Thoracic aorta (tissue), 2 donors: ENCODE data around the gene HERPUD1. TPM values are rescaled to one million over a fixed set of nuclear protein-coding genes. Genes with fewer than 3 reads are reported as not detected.

ENCODE experiments used
- ATAC-seq: fragments of 150-250 bp; one replicate; pipeline ENCODE4 v1.8.0; 2017; ENCODE audit warnings: low read depth; ENCODE audit not compliant: insufficient number of reproducible peaks, low FRiP score
- DNase-seq: peaks from one replicate; pipeline ENCODE4 v3.0.0-alpha.2; 2020; ENCODE audit warnings: low spot score
- H3K27ac ChIP-seq, 2 donors: fragments of 200-600 bp; sonication (generic); 1 replicate in 1 of 2; 2 replicates in 1 of 2; pipeline ENCODE4 v1.5.1; 2016; ENCODE audit warnings: mild to moderate bottlenecking in 2 of 2, moderate library complexity in 2 of 2
- H3K27me3 ChIP-seq: fragments of 200-600 bp; sonication (generic); replicated peaks from 2 replicates; pipeline ENCODE4 v1.6.0; 2016; ENCODE audit warnings: mild to moderate bottlenecking; ENCODE audit not compliant: insufficient read depth
- H3K36me3 ChIP-seq: fragments of 200-600 bp; sonication (generic); one replicate; pipeline ENCODE4 v1.5.1; 2016
- H3K4me1 ChIP-seq, 2 donors: fragments of 200-600 bp; sonication (generic); 1 replicate in 1 of 2; 2 replicates in 1 of 2; pipeline versions ENCODE4 v1.5.1 to v1.6.0; 2016; ENCODE audit warnings: low read depth in 2 of 2, mild to moderate bottlenecking in 1 of 2; ENCODE audit not compliant: control insufficient read depth in 1 of 2
- H3K4me3 ChIP-seq: fragments of 200-600 bp; sonication (generic); 2 replicates; pipeline ENCODE4 v1.5.1; 2016; ENCODE audit warnings: mild to moderate bottlenecking
- H3K9me3 ChIP-seq: fragments of 200-600 bp; sonication (generic); 2 replicates; pipeline ENCODE4 v1.5.1; 2016
- total RNA-seq, 2 donors: library from RNA; depleted of rRNA; stranded (reverse); fragments of >200 nt; gene quantifications; one replicate each; pipeline versions ENCODE4 v1.1.0 to v1.2.3, GENCODE V29; 2016
- TF ChIP-seq, protein P1 (sequence below): fragments of 200-600 bp; sonication (generic); IDR thresholded peaks from one replicate; pipeline ENCODE4 v1.5.1; 2019; ENCODE audit warnings: antibody characterized with exemption

HERPUD1 gene
- total RNA-seq, 2 donors from 2014 or later = 220 to 232 TPM

GRCh38 chr16:56898847-56899246 is 33.1 kb upstream of the HERPUD1 start:
- TF ChIP-seq, protein P1, sequence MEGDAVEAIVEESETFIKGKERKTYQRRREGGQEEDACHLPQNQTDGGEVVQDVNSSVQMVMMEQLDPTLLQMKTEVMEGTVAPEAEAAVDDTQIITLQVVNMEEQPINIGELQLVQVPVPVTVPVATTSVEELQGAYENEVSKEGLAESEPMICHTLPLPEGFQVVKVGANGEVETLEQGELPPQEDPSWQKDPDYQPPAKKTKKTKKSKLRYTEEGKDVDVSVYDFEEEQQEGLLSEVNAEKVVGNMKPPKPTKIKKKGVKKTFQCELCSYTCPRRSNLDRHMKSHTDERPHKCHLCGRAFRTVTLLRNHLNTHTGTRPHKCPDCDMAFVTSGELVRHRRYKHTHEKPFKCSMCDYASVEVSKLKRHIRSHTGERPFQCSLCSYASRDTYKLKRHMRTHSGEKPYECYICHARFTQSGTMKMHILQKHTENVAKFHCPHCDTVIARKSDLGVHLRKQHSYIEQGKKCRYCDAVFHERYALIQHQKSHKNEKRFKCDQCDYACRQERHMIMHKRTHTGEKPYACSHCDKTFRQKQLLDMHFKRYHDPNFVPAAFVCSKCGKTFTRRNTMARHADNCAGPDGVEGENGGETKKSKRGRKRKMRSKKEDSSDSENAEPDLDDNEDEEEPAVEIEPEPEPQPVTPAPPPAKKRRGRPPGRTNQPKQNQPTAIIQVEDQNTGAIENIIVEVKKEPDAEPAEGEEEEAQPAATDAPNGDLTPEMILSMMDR = no peak
- Histone ChIP-seq H3K36me3 (no peaks in the 10 kb centered on the region), H3K4me1 (no peaks in the 10 kb centered on the region), H3K9me3 (no peaks in the 10 kb centered on the region), H3K27ac (no peak overlapping the region), H3K27me3 (no peaks in the 10 kb centered on the region), H3K4me3 (no peak overlapping the region)
- no peak for ATAC-seq
- no peak for DNase-seq

DNA sequence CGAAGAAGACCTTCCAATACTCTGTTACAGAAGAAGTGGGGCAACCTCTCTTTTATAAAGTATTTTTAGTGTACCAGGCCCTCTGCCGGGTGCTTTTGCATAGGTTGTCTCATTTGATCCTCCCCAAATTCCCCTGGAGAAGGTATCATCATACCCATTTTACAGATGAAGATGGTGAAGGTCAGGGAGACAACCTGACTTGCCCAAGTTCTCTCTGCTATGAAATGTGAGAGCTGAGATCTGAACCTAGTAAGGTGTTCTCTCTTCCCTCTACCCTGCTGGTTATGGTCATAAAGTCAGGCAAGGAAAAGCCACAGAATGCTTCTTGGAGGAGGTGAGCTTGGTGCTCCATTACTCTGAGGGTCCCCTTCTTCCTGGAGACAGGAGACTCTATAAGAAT is 28.1 kb upstream of the HERPUD1 start:
- ATAC-seq (no peak), DNase-seq (no peak)
- Histone ChIP-seq H3K27me3 (no peaks in the 10 kb centered on the region), H3K4me1 (no peaks in the 10 kb centered on the region), H3K9me3 (no peaks in the 10 kb centered on the region), H3K36me3 (no peaks in the 10 kb centered on the region), H3K27ac (no peak overlapping the region), H3K4me3 (no peak overlapping the region)
- TF ChIP-seq, protein P1 = no peak

DNA sequence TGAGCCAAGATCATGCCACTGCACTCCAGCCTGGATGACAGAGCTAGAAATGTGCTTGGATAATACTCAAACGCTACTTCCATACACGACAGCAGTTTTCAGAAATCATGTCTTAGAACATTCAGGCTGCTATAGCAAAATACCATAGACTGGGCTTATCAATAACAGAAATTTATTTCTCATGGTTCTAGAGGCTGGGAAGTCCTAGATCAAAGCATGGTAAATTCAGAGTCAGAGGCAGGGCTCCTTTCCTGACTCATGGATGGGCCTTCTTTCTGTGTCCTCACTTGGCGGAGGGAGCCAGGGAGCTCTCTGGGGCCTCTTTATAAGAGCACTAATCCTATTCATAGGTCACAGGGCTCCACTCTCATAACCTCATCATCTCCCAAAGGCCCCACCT is 24.5 kb upstream of the HERPUD1 start:
- Histone ChIP-seq H3K27me3 (no peaks in the 10 kb centered on the region), H3K27ac (no peak overlapping the region), H3K9me3 (no peaks in the 10 kb centered on the region), H3K4me1 (peaks cover 0 to 3% of the 10 kb centered on the region in 2 donors), H3K4me3 (no peak overlapping the region), H3K36me3 (no peaks in the 10 kb centered on the region)
- no peak for ATAC-seq
- no peak for DNase-seq
- TF ChIP-seq, protein P1 = no peak

DNA sequence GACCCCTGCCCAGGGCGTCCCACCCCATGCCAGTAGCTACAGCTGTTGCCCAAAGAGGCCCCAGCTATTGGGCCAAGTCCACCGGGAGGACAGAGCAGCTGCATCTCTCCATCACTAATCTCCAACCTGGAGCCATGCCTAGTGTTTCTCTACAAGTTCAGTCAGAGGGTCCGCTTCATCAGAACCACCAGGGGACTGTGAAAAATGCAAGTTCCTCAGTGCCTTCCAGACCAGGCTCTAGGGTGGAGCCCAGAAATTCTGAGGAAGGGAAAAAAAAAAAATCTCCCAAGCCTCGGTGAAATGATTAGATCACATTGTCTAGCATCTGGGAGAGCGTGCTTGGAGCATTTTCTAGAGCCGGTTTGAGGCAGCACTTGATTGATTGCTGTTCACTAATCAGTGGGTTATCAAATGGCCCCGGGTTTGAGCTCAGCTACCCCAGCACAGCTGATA is 22.4 kb upstream of the HERPUD1 start:
- DNase-seq = no peak
- no peak overlapping the region for H3K27ac ChIP-seq
- ATAC-seq = no peak
- H3K27me3 ChIP-seq = no peaks in the 10 kb centered on the region
- TF ChIP-seq, protein P1 = no peak
- no peak overlapping the region for H3K4me3 ChIP-seq
- H3K36me3 ChIP-seq = no peaks in the 10 kb centered on the region
- H3K9me3 ChIP-seq = no peaks in the 10 kb centered on the region
- peaks cover 0 to 3% of the 10 kb centered on the region in 2 donors for H3K4me1 ChIP-seq

GRCh38 chr16:56910112-56910511 is 21.8 kb upstream of the HERPUD1 start:
- Histone ChIP-seq H3K36me3 (no peaks in the 10 kb centered on the region), H3K27ac (no peak overlapping the region), H3K4me1 (peaks cover 3 to 4% of the 10 kb centered on the region in 2 donors), H3K4me3 (no peak overlapping the region), H3K27me3 (no peaks in the 10 kb centered on the region), H3K9me3 (no peaks in the 10 kb centered on the region)
- no peak for DNase-seq
- TF ChIP-seq, protein P1 = no peak
- no peak for ATAC-seq
